ENCODE data around the gene LIMA1. TPM values are rescaled to one million over a fixed set of nuclear protein-coding genes. Genes with fewer than 3 reads are reported as not detected.
"Not testable (repeated sequence)": the region's sequence is repeated elsewhere in the genome, so short reads cannot be mapped to it uniquely, and the experiment has no call there.

LIMA1 gene
- total RNA-seq, 6 experiments from 2014 or later, result 7.3 to 21.9 (median 13.1) TPM

DNA sequence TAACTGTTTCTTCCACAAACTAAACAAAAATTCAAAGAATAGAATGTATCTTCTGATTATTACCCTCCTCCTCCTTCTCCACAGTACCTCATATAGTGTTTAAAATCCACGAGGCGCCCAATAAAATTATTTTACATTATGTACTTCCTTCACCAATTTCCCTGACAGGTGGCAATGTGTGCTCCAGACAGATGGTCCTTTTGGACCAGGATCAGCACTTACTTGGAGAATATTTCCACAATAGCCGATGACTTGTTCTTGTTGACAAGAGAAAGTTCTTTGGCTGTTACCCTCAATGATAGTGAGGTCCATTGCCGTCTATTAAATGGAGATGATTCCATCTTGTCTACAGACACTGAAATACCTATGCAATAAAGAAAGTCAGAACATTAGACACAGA, 34.9 kb downstream of the LIMA1 start:
- no peak overlapping the region for H3K27ac ChIP-seq
- H3K4me1 ChIP-seq, result peaks cover 0 to 16% (median 2%) of the 10 kb centered on the region in 4 donors
- ATAC-seq, result no peak

GRCh38 chr12:50247665-50248064, 35.7 kb downstream of the LIMA1 start:
- H3K4me3 ChIP-seq; H3K9me3 ChIP-seq; intact Hi-C loops (cut with DNase I); H3K36me3 ChIP-seq; H3K27me3 ChIP-seq; DNase-seq: not testable (repeated sequence)
- peak in 1 of 4 donors; percentile 26 for ATAC-seq
- peaks cover 0 to 16% (median 2%) of the 10 kb centered on the region in 4 donors for H3K4me1 ChIP-seq
- 63% methylated on average over 6 of the region's 9 CpGs for WGBS (ENCODE audit: insufficient coverage, low coverage, low lambda C conversion rate, missing lambda C conversion rate)
- H3K27ac ChIP-seq, result peak overlapping the region in 1 of 3 donors; percentile 5

More for the DNA sequence above, 34.9 kb downstream of the LIMA1 start:
- no peak for DNase-seq
- no peaks in the 10 kb centered on the region for H3K27me3 ChIP-seq
- no peaks in the 10 kb centered on the region for H3K9me3 ChIP-seq
- H3K36me3 ChIP-seq, result no peaks in the 10 kb centered on the region
- TF ChIP-seq, protein P1, sequence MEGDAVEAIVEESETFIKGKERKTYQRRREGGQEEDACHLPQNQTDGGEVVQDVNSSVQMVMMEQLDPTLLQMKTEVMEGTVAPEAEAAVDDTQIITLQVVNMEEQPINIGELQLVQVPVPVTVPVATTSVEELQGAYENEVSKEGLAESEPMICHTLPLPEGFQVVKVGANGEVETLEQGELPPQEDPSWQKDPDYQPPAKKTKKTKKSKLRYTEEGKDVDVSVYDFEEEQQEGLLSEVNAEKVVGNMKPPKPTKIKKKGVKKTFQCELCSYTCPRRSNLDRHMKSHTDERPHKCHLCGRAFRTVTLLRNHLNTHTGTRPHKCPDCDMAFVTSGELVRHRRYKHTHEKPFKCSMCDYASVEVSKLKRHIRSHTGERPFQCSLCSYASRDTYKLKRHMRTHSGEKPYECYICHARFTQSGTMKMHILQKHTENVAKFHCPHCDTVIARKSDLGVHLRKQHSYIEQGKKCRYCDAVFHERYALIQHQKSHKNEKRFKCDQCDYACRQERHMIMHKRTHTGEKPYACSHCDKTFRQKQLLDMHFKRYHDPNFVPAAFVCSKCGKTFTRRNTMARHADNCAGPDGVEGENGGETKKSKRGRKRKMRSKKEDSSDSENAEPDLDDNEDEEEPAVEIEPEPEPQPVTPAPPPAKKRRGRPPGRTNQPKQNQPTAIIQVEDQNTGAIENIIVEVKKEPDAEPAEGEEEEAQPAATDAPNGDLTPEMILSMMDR (IDR thresholded peaks at IDR 0.05), result no peak
- no peak for TF ChIP-seq POLR2A (IDR thresholded peaks at IDR 0.05)
- no peak overlapping the region for H3K4me3 ChIP-seq
- 98% methylated on average over 4 of the region's 4 CpGs for WGBS (ENCODE audit: insufficient coverage, low coverage, low lambda C conversion rate, missing lambda C conversion rate)
- intact Hi-C loops (cut with DNase I), result no loop called here

- ATAC-seq (peak in 3 of 4 donors; percentile 32 to 80 (median 43)), DNase-seq (peak in 1 of 3 donors; percentile 65)
- H3K27ac ChIP-seq, result peak overlapping the region in 1 of 3 donors; percentile 5
- no peaks in the 10 kb centered on the region for H3K9me3 ChIP-seq
- WGBS (ENCODE audit: insufficient coverage, low coverage, low lambda C conversion rate, missing lambda C conversion rate), result 52% methylated on average over 3 of the region's 3 CpGs
- no peaks in the 10 kb centered on the region for H3K27me3 ChIP-seq
- peaks cover 0 to 19% (median 2%) of the 10 kb centered on the region in 4 donors for H3K4me1 ChIP-seq
- TF ChIP-seq, protein P1 (IDR thresholded peaks at IDR 0.05), result no peak
- no peak for TF ChIP-seq POLR2A (IDR thresholded peaks at IDR 0.05)
- H3K36me3 ChIP-seq, result no peaks in the 10 kb centered on the region
- H3K4me3 ChIP-seq, result no peak overlapping the region
- intact Hi-C loops (cut with DNase I), result no loop called here
Measured at GRCh38 chr12:50246873-50247612, 36.3 kb downstream of the LIMA1 start.

DNA sequence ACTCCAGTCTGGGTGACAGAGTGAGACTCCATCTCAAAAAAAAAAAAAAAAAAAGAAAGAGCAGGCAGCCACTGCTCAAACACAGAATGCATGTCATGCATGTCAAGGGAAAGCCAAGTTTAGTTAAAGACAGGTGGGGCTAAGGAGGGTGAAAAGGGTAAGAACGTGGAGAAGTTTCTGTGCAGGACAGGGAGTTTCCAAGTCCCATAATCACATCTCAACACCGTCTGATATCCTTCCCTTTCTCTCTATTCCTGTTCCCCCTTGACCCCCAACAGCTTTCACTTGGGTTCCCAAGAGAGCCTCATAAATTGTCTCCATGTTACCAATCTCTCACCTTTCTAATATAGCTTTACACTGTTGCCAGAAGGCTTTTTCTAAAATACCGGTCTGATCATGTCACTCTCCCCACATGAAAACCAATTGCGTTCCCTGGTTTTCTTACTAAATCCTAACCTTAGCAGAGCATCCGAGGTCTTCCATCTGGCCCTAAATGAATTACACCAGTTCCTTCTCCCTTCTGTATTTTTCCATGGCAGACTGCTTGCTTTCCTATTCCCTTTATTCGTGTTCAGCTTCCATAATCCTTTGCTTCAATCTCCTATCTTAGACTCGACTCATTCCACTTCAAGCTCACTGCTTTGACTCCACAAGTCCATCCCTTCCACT, 37.0 kb downstream of the LIMA1 start:
- TF ChIP-seq, protein P1 (IDR thresholded peaks at IDR 0.05), result no peak
- intact Hi-C loops (cut with DNase I), result no loop called here
- Histone ChIP-seq H3K27ac (no peak overlapping the region), H3K27me3 (no peaks in the 10 kb centered on the region), H3K9me3 (no peaks in the 10 kb centered on the region), H3K4me1 (peaks cover 0 to 26% (median 4%) of the 10 kb centered on the region in 4 donors), H3K4me3 (no peak overlapping the region), H3K36me3 (no peaks in the 10 kb centered on the region)
- DNase-seq (no peak), ATAC-seq (no peak)
- 78% methylated on average over 7 of the region's 7 CpGs for WGBS (ENCODE audit: insufficient coverage, low coverage, low lambda C conversion rate, missing lambda C conversion rate)

DNA sequence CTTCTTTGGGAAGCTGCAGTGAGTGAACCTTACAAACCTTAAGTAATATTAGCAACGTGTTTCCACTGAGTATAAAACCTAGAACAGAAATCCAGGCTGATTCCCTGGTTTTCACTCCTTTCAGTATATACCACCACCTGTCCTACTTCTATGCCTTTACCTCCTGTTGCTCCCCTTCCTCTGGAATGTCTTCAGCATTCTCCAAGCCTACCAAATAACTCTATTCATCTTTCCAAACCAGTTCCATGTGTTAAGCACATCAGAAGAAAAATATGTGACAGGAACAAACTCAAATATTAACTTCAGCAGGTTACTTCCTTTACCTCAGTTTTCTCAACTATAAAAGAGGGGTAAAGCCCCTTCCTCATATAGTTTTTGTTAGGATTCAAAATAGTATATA, 39.8 kb downstream of the LIMA1 start:
- 69% methylated on average over 1 of the region's 1 CpG for WGBS (ENCODE audit: insufficient coverage, low coverage, low lambda C conversion rate, missing lambda C conversion rate)
- H3K27ac ChIP-seq, result no peak overlapping the region
- no peaks in the 10 kb centered on the region for H3K36me3 ChIP-seq
- ATAC-seq (no peak), DNase-seq (no peak)
- TF ChIP-seq, protein P1 (IDR thresholded peaks at IDR 0.05), result no peak
- no peak for TF ChIP-seq POLR2A (IDR thresholded peaks at IDR 0.05)
- H3K4me1 ChIP-seq, result peaks cover 0 to 25% (median 5%) of the 10 kb centered on the region in 4 donors
- H3K9me3 ChIP-seq, result no peaks in the 10 kb centered on the region
- H3K4me3 ChIP-seq, result no peak overlapping the region
- no peaks in the 10 kb centered on the region for H3K27me3 ChIP-seq
- intact Hi-C loops (cut with DNase I), result no loop called here
